Uterus (tissue), 2 donors: ENCODE measurements around the gene ABAT.

Experiments
- POLR2A ChIP-seq, 2 donors: fragments of 450-650 bp; IDR thresholded peaks; one replicate each; pipeline ENCODE4 v1.6.1; 2016; ENCODE audit warnings: antibody characterized with exemption in 2 of 2, mild to moderate bottlenecking in 1 of 2, moderate library complexity in 1 of 2
- TF ChIP-seq, protein P1 (sequence below), 4 experiments: fragments of 200-600 bp in 2 of 4; fragments of 450-650 bp in 2 of 4; sonication (generic) in 2 of 4; IDR thresholded peaks; one replicate each; pipeline ENCODE4 v1.5.1; 2016 to 2019; ENCODE audit warnings: antibody characterized with exemption in 4 of 4, mild to moderate bottlenecking in 2 of 4, moderate library complexity in 1 of 4

GRCh38 chr16:8645831-8646230 is 28.6 kb upstream of the ABAT start:
- no peak for TF ChIP-seq POLR2A (IDR thresholded peaks at IDR 0.05)
- TF ChIP-seq, protein P1, sequence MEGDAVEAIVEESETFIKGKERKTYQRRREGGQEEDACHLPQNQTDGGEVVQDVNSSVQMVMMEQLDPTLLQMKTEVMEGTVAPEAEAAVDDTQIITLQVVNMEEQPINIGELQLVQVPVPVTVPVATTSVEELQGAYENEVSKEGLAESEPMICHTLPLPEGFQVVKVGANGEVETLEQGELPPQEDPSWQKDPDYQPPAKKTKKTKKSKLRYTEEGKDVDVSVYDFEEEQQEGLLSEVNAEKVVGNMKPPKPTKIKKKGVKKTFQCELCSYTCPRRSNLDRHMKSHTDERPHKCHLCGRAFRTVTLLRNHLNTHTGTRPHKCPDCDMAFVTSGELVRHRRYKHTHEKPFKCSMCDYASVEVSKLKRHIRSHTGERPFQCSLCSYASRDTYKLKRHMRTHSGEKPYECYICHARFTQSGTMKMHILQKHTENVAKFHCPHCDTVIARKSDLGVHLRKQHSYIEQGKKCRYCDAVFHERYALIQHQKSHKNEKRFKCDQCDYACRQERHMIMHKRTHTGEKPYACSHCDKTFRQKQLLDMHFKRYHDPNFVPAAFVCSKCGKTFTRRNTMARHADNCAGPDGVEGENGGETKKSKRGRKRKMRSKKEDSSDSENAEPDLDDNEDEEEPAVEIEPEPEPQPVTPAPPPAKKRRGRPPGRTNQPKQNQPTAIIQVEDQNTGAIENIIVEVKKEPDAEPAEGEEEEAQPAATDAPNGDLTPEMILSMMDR (IDR thresholded peaks at IDR 0.05), result no peak
